Ovary (tissue), 9 donors: Measurements from ENCODE around the gene MMP7. TPM values are rescaled to one million over a fixed set of nuclear protein-coding genes. Genes with fewer than 3 reads are reported as not detected.

Source experiments
- DNase-seq, 5 donors: peaks; one replicate each; pipeline ENCODE4 v3.0.0-alpha.2; 2019 to 2020
- H3K27ac ChIP-seq, 2 donors: fragments of 200-600 bp; one replicate each; pipeline versions ENCODE4 v1.5.1 to v1.8.0; 2019 to 2022
- H3K27me3 ChIP-seq: fragments of 200-600 bp; one replicate; pipeline ENCODE4 v1.8.0; 2022
- H3K36me3 ChIP-seq: fragments of 200-600 bp; sonication (generic); one replicate; pipeline ENCODE4 v1.5.1; 2019
- H3K4me1 ChIP-seq: one replicate; pipeline ENCODE4 v1.8.1; 2013; ENCODE audit warnings: mild to moderate bottlenecking, moderate library complexity; ENCODE audit not compliant: insufficient read depth
- H3K4me3 ChIP-seq: fragments of 200-600 bp; sonication (generic); one replicate; pipeline ENCODE4 v1.5.1; 2017
- H3K9me3 ChIP-seq, 2 donors: fragments of 200-600 bp in 1 of 2; sonication (generic) in 1 of 2; one replicate each; pipeline versions ENCODE4 v1.5.1 to v1.8.1; 2013 to 2019; ENCODE audit warnings: mild to moderate bottlenecking in 1 of 2, moderate library complexity in 1 of 2
- CTCF ChIP-seq, 3 donors: fragments of 450-650 bp in 2 of 3; fragments of 200-600 bp in 1 of 3; IDR thresholded peaks; one replicate each; pipeline versions ENCODE4 v1.5.1 to v1.8.0; 2016 to 2022; ENCODE audit warnings: antibody characterized with exemption in 3 of 3, mild to moderate bottlenecking in 1 of 3
- EP300 ChIP-seq: sonication (generic); formaldehyde crosslinking; IDR thresholded peaks from one replicate; pipeline ENCODE4 v1.6.1; 2017; ENCODE audit warnings: antibody characterized with exemption
- POLR2A ChIP-seq: fragments of 450-650 bp; IDR thresholded peaks from one replicate; pipeline ENCODE4 v1.6.1; 2017; ENCODE audit warnings: antibody characterized with exemption, mild to moderate bottlenecking, moderate library complexity
- WGBS, 3 donors: extraction: QIAGEN DNeasy Blood & Tissue Kit in 1 of 3; methylation state at CpG; one replicate each; pipeline versions ENCODE4 v1.1.5 to v1.1.7; 2013 to 2017; 5-methylcytosine and 5-hydroxymethylcytosine counted together
- intact Hi-C, 4 donors: fragments of 100-400 bp; cut with DNase I; formaldehyde crosslinking; loops; one replicate each; pipeline versions ENCODE4 v1.11.0 to v1.15.1; 2022 to 2023
- polyA plus RNA-seq, 2 donors: library from polyadenylated mRNA; stranded (reverse); fragments of 200-250 nt in 1 of 2; fragments of 350-450 nt in 1 of 2; fragmentation: Illumina TruSeq in 1 of 2; extraction: RNeasy Lipid Tissue Mini Kit (QIAGEN cat#74804) in 1 of 2; gene quantifications; one replicate each; pipeline ENCODE4 v1.2.3, GENCODE V29; 2013 to 2014
- total RNA-seq, 7 donors: library from RNA; depleted of rRNA in 2 of 7; stranded (reverse); fragments of >200 nt in 2 of 7; fragmentation: NEBNext Ultra II Directional in 3 of 7; extraction: Animal tissue kit (Norgen Biotek cat#: 25700) in 3 of 7; gene quantifications; one replicate each; pipeline versions ENCODE4 v1.1.0 to v1.2.4, GENCODE V29; 2016 to 2023
- donor health status: DM: no; HTN: no; CAD: no; lungs with moderate emphysema.
- donor health status: DM: no; HTN: no; CAD: no.
- donor health status: Bipolar disorder and iron deficiency.
- donor health status: DM: yes; HTN: yes; CAD: no.
- donor health status: DM: no; HTN: no; CAD: no.
- donor health status: DM: yes; HTN: yes; CAD: no.

The MMP7 gene
- total and polyA plus RNA-seq, 9 donors: 0.33 to 66.3 (median 3.8) TPM; not detected in 1

DNA sequence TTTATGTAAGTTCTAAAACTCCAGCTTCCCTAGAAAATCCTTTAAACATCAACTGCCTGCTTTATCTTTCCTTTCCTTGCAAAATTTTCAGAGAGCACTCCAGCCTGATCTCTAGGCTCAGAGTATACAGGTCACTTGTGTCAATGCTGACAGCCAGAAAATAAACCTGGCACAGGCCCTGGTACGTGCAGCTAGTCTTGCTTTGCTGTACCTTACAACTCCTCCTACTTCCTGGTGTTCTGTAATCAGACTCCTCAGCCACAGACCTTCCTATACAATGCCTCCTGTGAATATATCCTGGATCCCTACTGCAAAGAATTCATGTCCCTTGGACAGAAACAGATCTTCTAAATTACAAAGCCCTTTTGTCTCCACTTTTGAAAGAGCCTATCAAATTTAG is 53.7 kb downstream of the MMP7 start:
- H3K9me3 ChIP-seq: no peaks in the 10 kb centered on the region
- H3K36me3 ChIP-seq: no peaks in the 10 kb centered on the region
- H3K4me1 ChIP-seq: no peaks in the 10 kb centered on the region
- no peak overlapping the region for H3K4me3 ChIP-seq
- WGBS, 3 donors: 35 to 44% (median 44%) methylated on average over 1 of the region's 1 CpG
- no peak for TF ChIP-seq EP300
- no peak for TF ChIP-seq POLR2A
- no peak for TF ChIP-seq CTCF (IDR thresholded peaks at IDR 0.05)
- H3K27ac ChIP-seq: no peak overlapping the region
- no peak for DNase-seq
- intact Hi-C loops: no loop called here
- H3K27me3 ChIP-seq: no peaks in the 10 kb centered on the region

- H3K36me3 ChIP-seq: no peaks in the 10 kb centered on the region
- H3K27ac ChIP-seq: no peak overlapping the region
- no peaks in the 10 kb centered on the region for H3K27me3 ChIP-seq
- no peaks in the 10 kb centered on the region for H3K9me3 ChIP-seq
- no peak for DNase-seq
- no peak overlapping the region for H3K4me3 ChIP-seq
- TF ChIP-seq POLR2A (no peak), CTCF (IDR thresholded peaks at IDR 0.05) (no peak), EP300 (no peak)
- WGBS, 3 donors: 77 to 94% (median 86%) methylated on average over 1 of the region's 1 CpG
- intact Hi-C loops: no loop called here
- no peaks in the 10 kb centered on the region for H3K4me1 ChIP-seq
Measured at GRCh38 chr11:102476069-102476468, 54.5 kb downstream of the MMP7 start.

GRCh38 chr11:102473543-102473942 is 57.0 kb downstream of the MMP7 start:
- no peak overlapping the region for H3K27ac ChIP-seq
- H3K9me3 ChIP-seq: no peaks in the 10 kb centered on the region
- H3K4me1 ChIP-seq: peaks cover 6% of the 10 kb centered on the region
- TF ChIP-seq EP300: no peak
- TF ChIP-seq CTCF (IDR thresholded peaks at IDR 0.05): no peak
- no peak for TF ChIP-seq POLR2A
- WGBS, 3 donors: 95 to 97% (median 96%) methylated on average over 5 of the region's 5 CpGs
- no peaks in the 10 kb centered on the region for H3K27me3 ChIP-seq
- DNase-seq: no peak
- intact Hi-C loops: no loop called here
- no peak overlapping the region for H3K4me3 ChIP-seq
- H3K36me3 ChIP-seq: no peaks in the 10 kb centered on the region

GRCh38 chr11:102472127-102472526 is 58.4 kb downstream of the MMP7 start:
- H3K36me3 ChIP-seq: no peaks in the 10 kb centered on the region
- H3K9me3 ChIP-seq: no peaks in the 10 kb centered on the region
- H3K4me3 ChIP-seq: no peak overlapping the region
- H3K27ac ChIP-seq: no peak overlapping the region
- TF ChIP-seq POLR2A: no peak
- no peak for TF ChIP-seq CTCF (IDR thresholded peaks at IDR 0.05)
- TF ChIP-seq EP300: no peak
- WGBS, 3 donors: 93 to 98% (median 97%) methylated on average over 4 of the region's 4 CpGs
- intact Hi-C loops: no loop called here
- H3K4me1 ChIP-seq: peaks cover 7% of the 10 kb centered on the region
- no peaks in the 10 kb centered on the region for H3K27me3 ChIP-seq
- DNase-seq: no peak

DNA sequence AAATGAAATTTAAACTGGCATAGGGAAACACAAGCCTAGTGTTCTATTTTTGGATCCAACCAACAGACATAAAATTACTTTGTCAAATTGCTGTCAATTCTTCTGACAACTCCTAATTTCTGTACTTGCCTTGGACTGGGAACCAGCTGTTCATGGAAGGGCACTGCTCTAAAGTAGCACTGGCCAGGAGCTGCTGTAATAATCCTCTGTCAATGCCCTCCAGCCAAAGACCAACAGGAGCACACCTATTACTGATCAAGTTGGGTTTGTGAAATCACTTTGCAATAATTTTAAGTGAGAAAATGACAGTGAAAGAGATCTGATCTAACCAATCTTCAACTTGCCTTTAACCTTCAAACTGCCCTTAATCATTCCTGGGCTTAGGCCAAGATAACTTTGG is 59.1 kb downstream of the MMP7 start:
- Histone ChIP-seq H3K36me3 (no peaks in the 10 kb centered on the region), H3K9me3 (no peaks in the 10 kb centered on the region), H3K27ac (no peak overlapping the region), H3K27me3 (no peaks in the 10 kb centered on the region), H3K4me3 (no peak overlapping the region), H3K4me1 (peaks cover 7% of the 10 kb centered on the region)
- TF ChIP-seq EP300: no peak
- no peak for TF ChIP-seq POLR2A
- no peak for TF ChIP-seq CTCF (IDR thresholded peaks at IDR 0.05)
- DNase-seq: no peak
- intact Hi-C loops: no loop called here
